Peyer's patch (tissue), 4 donors: ENCODE results near the gene OR52R1. TPM values are rescaled to one million over a fixed set of nuclear protein-coding genes. Genes with fewer than 3 reads are reported as not detected.

ENCODE experiments used
- DNase-seq, 3 donors: peaks; one replicate each; pipeline ENCODE4 v3.0.0-alpha.2; 2017 to 2019
- H3K27ac ChIP-seq, 4 donors: fragments of 200-600 bp; sonication (generic); one replicate each; pipeline ENCODE4 v1.5.1; 2016 to 2019
- H3K27me3 ChIP-seq, 2 donors: fragments of 200-600 bp; sonication (generic); one replicate each; pipeline ENCODE4 v1.5.1; 2019
- H3K36me3 ChIP-seq, 3 donors: fragments of 200-600 bp; sonication (generic); one replicate each; pipeline ENCODE4 v1.5.1; 2016 to 2019
- H3K4me1 ChIP-seq, 4 donors: fragments of 200-600 bp; sonication (generic); one replicate each; pipeline ENCODE4 v1.5.1; 2016 to 2019
- H3K4me3 ChIP-seq, 4 donors: fragments of 200-600 bp; sonication (generic); 1 replicate in 3 of 4; 2 replicates in 1 of 4; pipeline ENCODE4 v1.5.1; 2016 to 2019; ENCODE audit warnings: mild to moderate bottlenecking in 1 of 4
- H3K9me3 ChIP-seq, 4 donors: fragments of 200-600 bp; sonication (generic); one replicate each; pipeline ENCODE4 v1.5.1; 2016 to 2019; ENCODE audit warnings: mild to moderate bottlenecking in 1 of 4
- CTCF ChIP-seq, 6 experiments: fragments of 450-650 bp in 4 of 6; fragments of 200-600 bp in 2 of 6; sonication (generic) in 1 of 6; IDR thresholded peaks; one replicate each; pipeline ENCODE4 v1.5.1; 2017 to 2019; ENCODE audit warnings: antibody characterized with exemption in 6 of 6, mild to moderate bottlenecking in 3 of 6, moderate library complexity in 1 of 6
- POLR2A ChIP-seq, 2 donors: fragments of 450-650 bp; IDR thresholded peaks; one replicate each; pipeline ENCODE4 v1.5.1; 2017; ENCODE audit warnings: antibody characterized with exemption in 2 of 2, mild to moderate bottlenecking in 2 of 2, moderate library complexity in 2 of 2
- small RNA-seq, 2 donors: library from RNA; depleted of rRNA; stranded (forward); fragments of <200 nt; gene quantifications; one replicate each; pipeline ENCODE3, GENCODE V24; 2016
- total RNA-seq, 4 donors: library from RNA; depleted of rRNA; stranded (reverse); fragments of >200 nt; gene quantifications; one replicate each; pipeline ENCODE4 v1.1.0, GENCODE V29; 2016

Gene OR52R1
- total RNA-seq, 4 donors from 2014 or later: not detected

- TF ChIP-seq POLR2A (IDR thresholded peaks at IDR 0.05) (no peak), CTCF (IDR thresholded peaks at IDR 0.05) (no peak)
- no peaks in the 10 kb centered on the region for H3K36me3 ChIP-seq
- no peak overlapping the region for H3K27ac ChIP-seq
- no peaks in the 10 kb centered on the region for H3K9me3 ChIP-seq
- no peak overlapping the region for H3K4me3 ChIP-seq
- H3K27me3 ChIP-seq: no peaks in the 10 kb centered on the region
- DNase-seq: no peak
- no peaks in the 10 kb centered on the region for H3K4me1 ChIP-seq
These were observed 37.6 kb downstream of the OR52R1 start for GRCh38 chr11:4766420-4767043.

GRCh38 chr11:4763096-4763495 is 41.1 kb downstream of the OR52R1 start:
- no peaks in the 10 kb centered on the region for H3K4me1 ChIP-seq
- H3K27me3 ChIP-seq: no peaks in the 10 kb centered on the region
- H3K9me3 ChIP-seq: no peaks in the 10 kb centered on the region
- no peak overlapping the region for H3K4me3 ChIP-seq
- no peak for TF ChIP-seq CTCF (IDR thresholded peaks at IDR 0.05)
- TF ChIP-seq POLR2A (IDR thresholded peaks at IDR 0.05): no peak
- H3K27ac ChIP-seq: no peak overlapping the region
- DNase-seq: no peak
- no peaks in the 10 kb centered on the region for H3K36me3 ChIP-seq

Small RNA genes within 50 kb of the gene (small RNA-seq; reads per million reads assigned to genes)
- 0 reads per million in 2 donors for gene RF00091

Other genes with a start within 250 kb of the OR52R1 start
- not detected for gene OR52I2, start 222.6 kb downstream of the OR52R1 start, total RNA-seq
- not detected for gene OR52I1, start 210.3 kb downstream of the OR52R1 start, total RNA-seq
- gene TRIM68, start 196.1 kb downstream of the OR52R1 start, total RNA-seq: 10 to 100 TPM in 3 of 4 donors, 1 to 10 TPM in 1; 3.3 to 19.6 (median 15.6) TPM
- gene OR51D1, start 166.9 kb downstream of the OR52R1 start, total RNA-seq: not detected
- 1 to 10 TPM in 1 of 4 donors, under 1 TPM in 2, not detected in 1; 0.70 to 1.2 (median 0.85) TPM for gene OR51E1, start 160.4 kb downstream of the OR52R1 start, total RNA-seq
- under 1 TPM in 2 of 4 donors, not detected in 2; 0.67 to 0.85 TPM for gene OR51E2, start 106.5 kb downstream of the OR52R1 start, total RNA-seq
- gene MMP26, start 99.6 kb downstream of the OR52R1 start, total RNA-seq: not detected
- gene OR51F1, start 34.4 kb downstream of the OR52R1 start, total RNA-seq: not detected
- gene OR51F2, start 16.9 kb upstream of the OR52R1 start, total RNA-seq: not detected
- not detected for gene OR51S1, start 44.8 kb upstream of the OR52R1 start, total RNA-seq
- gene OR51T1, start 77.5 kb upstream of the OR52R1 start, total RNA-seq: not detected
- gene OR51A7, start 99.4 kb upstream of the OR52R1 start, total RNA-seq: not detected
- not detected for gene OR51G2, start 115.0 kb upstream of the OR52R1 start, total RNA-seq
- gene OR51G1, start 120.0 kb upstream of the OR52R1 start, total RNA-seq: not detected
- not detected for gene OR51A4, start 143.2 kb upstream of the OR52R1 start, total RNA-seq
- not detected for gene OR51A2, start 151.3 kb upstream of the OR52R1 start, total RNA-seq
- gene OR51L1, start 190.5 kb upstream of the OR52R1 start, total RNA-seq: not detected
- not detected for gene OR52J3, start 242.1 kb upstream of the OR52R1 start, total RNA-seq